Adrenal gland (tissue), 12 donors: ENCODE data around the gene INPP4B. TPM values are rescaled to one million over a fixed set of nuclear protein-coding genes. Genes with fewer than 3 reads are reported as not detected.

Experiments
- DNase-seq, 7 donors: peaks; one replicate each; pipeline ENCODE4 v3.0.0-alpha.2; 2019 to 2020
- H3K27ac ChIP-seq, 5 donors: fragments of 200-600 bp; sonication (generic) in 4 of 5; 1 replicate in 3 of 5; 2 replicates in 2 of 5; pipeline versions ENCODE4 v1.5.1 to v1.8.0; 2016 to 2020; ENCODE audit warnings: mild to moderate bottlenecking in 1 of 5
- H3K27me3 ChIP-seq: fragments of 200-600 bp; 2 replicates; pipeline ENCODE4 v1.8.0; 2021
- H3K36me3 ChIP-seq, 2 donors: fragments of 200-600 bp; replicated peaks in 1 of 2; 1 replicate in 1 of 2; 2 replicates in 1 of 2; pipeline versions ENCODE4 v1.5.1 to v1.8.0; 2018 to 2022
- H3K4me1 ChIP-seq, 2 donors: fragments of 200-600 bp; replicated peaks in 1 of 2; 1 replicate in 1 of 2; 2 replicates in 1 of 2; pipeline versions ENCODE4 v1.5.1 to v1.8.0; 2018 to 2021
- H3K4me3 ChIP-seq, 4 donors: fragments of 200-600 bp; sonication (generic) in 3 of 4; one replicate each; pipeline ENCODE4 v1.5.1; 2016 to 2018
- H3K9me3 ChIP-seq, 3 donors: fragments of 200-600 bp; sonication (generic) in 1 of 3; replicated peaks in 1 of 3; 1 replicate in 2 of 3; 2 replicates in 1 of 3; pipeline versions ENCODE4 v1.5.1 to v1.8.0; 2016 to 2021
- POLR2A ChIP-seq, 2 donors: fragments of 450-650 bp; IDR thresholded peaks; one replicate each; pipeline ENCODE4 v1.6.1; 2017; ENCODE audit warnings: antibody characterized with exemption in 2 of 2, mild to moderate bottlenecking in 2 of 2, moderate library complexity in 1 of 2
- WGBS, 4 donors: extraction: QIAGEN DNeasy Blood & Tissue Kit in 2 of 4; methylation state at CpG; one replicate each; pipeline versions ENCODE4 v1.1.5 to v1.1.7; 2013 to 2017; 5-methylcytosine and 5-hydroxymethylcytosine counted together
- intact Hi-C, 2 donors: fragments of 100-400 bp; cut with DNase I; formaldehyde crosslinking; loops; one replicate each; pipeline versions ENCODE4 v1.14.1 to v1.15.0; 2022 to 2023
- polyA plus RNA-seq, 3 donors: library from polyadenylated mRNA; stranded (reverse); fragments of 200-250 nt in 2 of 3; fragments of 350-450 nt in 1 of 3; fragmentation: Illumina TruSeq in 1 of 3; extraction: RNeasy Lipid Tissue Mini Kit (QIAGEN cat#74804) in 1 of 3; gene quantifications; one replicate each; pipeline ENCODE4 v1.2.3, GENCODE V29; 2013 to 2014
- total RNA-seq, 9 donors: library from RNA; depleted of rRNA in 4 of 9; stranded (reverse); fragments of >200 nt in 4 of 9; fragments of 120-200 nt in 1 of 9; fragmentation: NEBNext Ultra II Directional in 1 of 9; extraction: Animal tissue kit (Norgen Biotek cat#: 25700) in 1 of 9; gene quantifications; one replicate each; pipeline versions ENCODE4 v1.1.0 to v1.2.4, GENCODE V29; 2013 to 2023
- TF ChIP-seq, protein P1 (sequence below), 6 experiments: fragments of 450-650 bp in 4 of 6; fragments of 200-600 bp in 2 of 6; sonication (generic) in 1 of 6; IDR thresholded peaks; 1 replicate in 5 of 6; 2 replicates in 1 of 6; pipeline versions ENCODE4 v1.5.1 to v1.8.0; 2016 to 2021; ENCODE audit warnings: antibody characterized with exemption in 6 of 6, mild to moderate bottlenecking in 2 of 6, moderate library complexity in 1 of 6
- donor health status: healthy with polysubstance abuse.
- donor health status: Bipolar disorder and iron deficiency.
- donor health status: DM: yes; HTN: yes; CAD: no.
- donor health status: DM: no; HTN: no; CAD: no.
- donor health status: DM: no; HTN: no; CAD: no.
- donor health status: DM: yes; HTN: yes; CAD: no.

Gene INPP4B
- total and polyA plus RNA-seq, 12 donors, result 2.2 to 21.6 (median 11.8) TPM

DNA sequence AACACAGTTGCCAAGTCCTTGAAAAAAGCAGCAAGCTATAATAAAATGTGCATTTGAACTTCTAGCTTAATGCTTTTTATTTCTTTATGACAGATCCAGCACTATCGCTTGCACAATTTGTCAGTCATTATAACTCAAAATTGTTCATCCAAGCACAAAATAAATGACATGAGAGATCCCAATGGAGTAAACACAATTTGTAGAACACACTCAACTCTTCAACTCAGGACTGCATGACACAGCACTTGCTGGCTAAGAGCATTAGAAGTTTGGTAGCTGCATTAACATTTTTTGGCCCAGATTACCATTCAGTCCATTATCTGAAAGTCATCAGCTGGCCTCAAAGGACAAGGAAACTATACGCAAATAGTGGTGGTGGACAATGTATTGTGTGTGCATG is 530.1 kb downstream of the INPP4B start:
- DNase-seq, result no peak
- Histone ChIP-seq H3K27ac (no peak overlapping the region), H3K4me3 (no peak overlapping the region), H3K9me3 (no peaks in the 10 kb centered on the region), H3K36me3 (no peaks in the 10 kb centered on the region), H3K4me1 (peaks cover 0 to 6% of the 10 kb centered on the region in 2 donors), H3K27me3 (no peaks in the 10 kb centered on the region)
- WGBS, 4 donors, result 38 to 65% (median 46%) methylated on average over 2 of the region's 2 CpGs
- intact Hi-C loops, result no loop called here
- TF ChIP-seq, protein P1, sequence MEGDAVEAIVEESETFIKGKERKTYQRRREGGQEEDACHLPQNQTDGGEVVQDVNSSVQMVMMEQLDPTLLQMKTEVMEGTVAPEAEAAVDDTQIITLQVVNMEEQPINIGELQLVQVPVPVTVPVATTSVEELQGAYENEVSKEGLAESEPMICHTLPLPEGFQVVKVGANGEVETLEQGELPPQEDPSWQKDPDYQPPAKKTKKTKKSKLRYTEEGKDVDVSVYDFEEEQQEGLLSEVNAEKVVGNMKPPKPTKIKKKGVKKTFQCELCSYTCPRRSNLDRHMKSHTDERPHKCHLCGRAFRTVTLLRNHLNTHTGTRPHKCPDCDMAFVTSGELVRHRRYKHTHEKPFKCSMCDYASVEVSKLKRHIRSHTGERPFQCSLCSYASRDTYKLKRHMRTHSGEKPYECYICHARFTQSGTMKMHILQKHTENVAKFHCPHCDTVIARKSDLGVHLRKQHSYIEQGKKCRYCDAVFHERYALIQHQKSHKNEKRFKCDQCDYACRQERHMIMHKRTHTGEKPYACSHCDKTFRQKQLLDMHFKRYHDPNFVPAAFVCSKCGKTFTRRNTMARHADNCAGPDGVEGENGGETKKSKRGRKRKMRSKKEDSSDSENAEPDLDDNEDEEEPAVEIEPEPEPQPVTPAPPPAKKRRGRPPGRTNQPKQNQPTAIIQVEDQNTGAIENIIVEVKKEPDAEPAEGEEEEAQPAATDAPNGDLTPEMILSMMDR (IDR thresholded peaks at IDR 0.05), result no peak
- TF ChIP-seq POLR2A (IDR thresholded peaks at IDR 0.05), result no peak

DNA sequence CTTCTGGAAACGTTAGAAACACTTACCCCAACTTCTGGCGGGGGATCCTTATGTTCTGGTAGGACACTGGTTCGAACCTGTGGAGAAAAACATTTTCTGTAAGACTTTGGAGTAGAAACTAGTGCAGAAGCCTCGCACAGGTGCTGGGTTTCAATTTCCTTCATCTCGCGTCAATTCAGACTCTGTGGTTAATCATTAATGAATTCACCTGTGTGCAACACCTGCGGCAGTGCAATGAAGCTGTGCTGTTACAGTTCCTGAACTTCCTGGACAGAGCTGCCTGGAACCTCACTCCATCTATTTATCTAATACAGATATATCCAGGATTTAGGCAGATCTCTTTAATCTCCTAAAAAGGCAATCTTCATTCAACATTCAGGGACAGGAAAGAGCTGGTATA is 531.4 kb downstream of the INPP4B start:
- TF ChIP-seq POLR2A (IDR thresholded peaks at IDR 0.05), result no peak
- TF ChIP-seq, protein P1 (IDR thresholded peaks at IDR 0.05), result no peak
- no peaks in the 10 kb centered on the region for H3K36me3 ChIP-seq
- no peak overlapping the region for H3K27ac ChIP-seq
- H3K4me1 ChIP-seq, result peaks cover 0 to 6% of the 10 kb centered on the region in 2 donors
- intact Hi-C loops, result no loop called here
- no peaks in the 10 kb centered on the region for H3K9me3 ChIP-seq
- no peaks in the 10 kb centered on the region for H3K27me3 ChIP-seq
- H3K4me3 ChIP-seq, result no peak overlapping the region
- 88 to 94% (median 91%) methylated on average over 7 of the region's 7 CpGs for WGBS, 4 donors
- DNase-seq, result no peak

DNA sequence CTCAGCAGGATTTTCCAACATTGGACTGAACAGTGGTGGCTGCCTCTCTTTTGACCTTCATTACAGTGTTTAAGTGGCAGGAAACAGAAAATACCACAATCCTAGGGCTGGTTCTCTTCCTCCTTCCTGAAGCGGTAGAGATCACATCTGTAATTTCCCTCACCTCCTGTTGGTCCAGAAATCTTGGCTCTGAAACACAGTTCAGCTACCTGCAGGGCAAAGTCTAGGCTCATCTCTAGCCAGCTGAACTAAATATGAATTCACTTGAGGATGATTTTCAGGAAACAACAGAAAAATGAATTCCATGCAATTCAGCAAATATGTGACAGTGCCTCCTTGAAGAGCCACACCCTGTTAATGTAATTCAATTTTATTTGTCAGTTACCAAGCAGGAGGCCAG is 531.9 kb downstream of the INPP4B start:
- no peak for DNase-seq
- intact Hi-C loops, result no loop called here
- no peak for TF ChIP-seq POLR2A (IDR thresholded peaks at IDR 0.05)
- TF ChIP-seq, protein P1 (IDR thresholded peaks at IDR 0.05), result no peak
- Histone ChIP-seq H3K4me1 (peaks cover 0 to 6% of the 10 kb centered on the region in 2 donors), H3K4me3 (no peak overlapping the region), H3K9me3 (no peaks in the 10 kb centered on the region), H3K27ac (no peak overlapping the region), H3K36me3 (no peaks in the 10 kb centered on the region), H3K27me3 (no peaks in the 10 kb centered on the region)
- 56 to 95% (median 83%) methylated on average over 1 of the region's 1 CpG for WGBS, 4 donors

DNA sequence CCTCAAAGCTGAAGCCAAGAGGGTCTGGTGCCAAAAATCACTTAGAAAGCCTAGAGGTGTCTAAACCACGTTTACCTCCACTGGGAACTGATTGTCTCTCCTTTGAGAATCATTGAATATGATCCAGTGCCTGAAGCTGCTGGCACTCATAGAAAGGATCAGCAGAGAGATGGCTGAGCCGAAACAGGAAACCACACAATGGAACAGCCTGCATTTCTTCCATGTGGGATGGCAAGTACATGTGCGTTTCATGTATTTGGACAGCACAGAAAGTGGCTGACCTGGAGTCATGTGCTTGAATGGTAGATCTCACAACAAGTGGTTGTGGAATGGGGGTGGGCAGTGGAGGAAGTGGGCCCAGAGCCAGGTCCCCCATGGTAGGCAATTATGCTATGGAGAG is 533.7 kb downstream of the INPP4B start:
- Histone ChIP-seq H3K4me3 (no peak overlapping the region), H3K4me1 (peaks cover 0 to 6% of the 10 kb centered on the region in 2 donors), H3K27ac (no peak overlapping the region), H3K27me3 (no peaks in the 10 kb centered on the region), H3K36me3 (no peaks in the 10 kb centered on the region), H3K9me3 (no peaks in the 10 kb centered on the region)
- no peak for DNase-seq
- TF ChIP-seq POLR2A (IDR thresholded peaks at IDR 0.05), result no peak
- TF ChIP-seq, protein P1 (IDR thresholded peaks at IDR 0.05), result no peak
- intact Hi-C loops, result no loop called here
- WGBS, 4 donors, result 87 to 93% (median 89%) methylated on average over 3 of the region's 3 CpGs
